ENCODE data around the gene CYP3A7.
"Not testable (repeated sequence)": the region's sequence is repeated elsewhere in the genome, so short reads cannot be mapped to it uniquely, and the experiment has no call there.

CYP3A7 gene

GRCh38 chr7:99734987-99735386, at the start of gene CYP3A7:
Gene CYP3A7 (minus strand): TSS chr7:99735196. CDS start chr7:99735093, 103 bp downstream.
- H3K4me3 Mint-ChIP-seq: no peak within 1 kb of the TSS

DNA sequence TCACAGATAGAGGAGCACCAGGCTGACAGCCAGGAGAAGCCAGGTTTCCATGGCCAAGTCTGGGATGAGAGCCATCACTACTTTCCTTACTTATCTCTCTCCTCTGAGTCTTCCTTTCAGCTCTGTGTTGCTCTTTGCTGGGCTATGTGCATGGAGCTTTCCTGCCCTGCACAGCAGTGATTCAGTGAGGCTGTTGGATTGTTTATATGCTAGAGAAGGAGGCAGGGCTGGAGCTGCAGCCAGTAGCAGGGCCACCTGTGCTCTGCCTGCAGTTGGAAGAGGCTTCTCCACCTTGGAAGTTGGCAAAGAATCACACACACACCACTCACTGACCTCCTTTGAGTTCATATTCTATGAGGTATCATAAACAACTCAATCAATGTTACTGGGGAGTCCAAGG, 49.0 kb upstream of the CYP3A7 start, which contains the start of gene CYP3A4:
TSS of gene CYP3A4 (minus strand) at position 178 of the 400 bp plus-strand sequence. CDS start at position 75, 103 bp downstream.
- Mint-ChIP-seq H3K4me1 (peaks cover 12% of the 10 kb centered on the region), H3K36me3 (ENCODE audit: insufficient read depth) (no peaks in the 10 kb centered on the region), H3K4me3 (no peak within 1 kb of the TSS), H3K27me3 (peaks cover 36% of the 10 kb centered on the region), H3K27ac (ENCODE audit: low read depth) (no peak within 1 kb of the TSS), H3K9me3 (no peaks in the 10 kb centered on the region)
- ATAC-seq (replicated peaks; ENCODE audit: extremely low read depth, poor library complexity, severe bottlenecking): no peak
- no peak for DNase-seq (ENCODE audit: low spot score in 2 of 2)

More at GRCh38 chr7:99734987-99735386, at the start of gene CYP3A7:
- no peaks in the 10 kb centered on the region for H3K4me1 Mint-ChIP-seq
- no peaks in the 10 kb centered on the region for H3K9me3 Mint-ChIP-seq
- no peak for DNase-seq (ENCODE audit: low spot score in 2 of 2)
- no peaks in the 10 kb centered on the region for H3K36me3 Mint-ChIP-seq (ENCODE audit: insufficient read depth)
- no peak for ATAC-seq (replicated peaks; ENCODE audit: extremely low read depth, poor library complexity, severe bottlenecking)
- H3K27me3 Mint-ChIP-seq: no peaks in the 10 kb centered on the region
- H3K27ac Mint-ChIP-seq (ENCODE audit: low read depth): no peak within 1 kb of the TSS

DNA sequence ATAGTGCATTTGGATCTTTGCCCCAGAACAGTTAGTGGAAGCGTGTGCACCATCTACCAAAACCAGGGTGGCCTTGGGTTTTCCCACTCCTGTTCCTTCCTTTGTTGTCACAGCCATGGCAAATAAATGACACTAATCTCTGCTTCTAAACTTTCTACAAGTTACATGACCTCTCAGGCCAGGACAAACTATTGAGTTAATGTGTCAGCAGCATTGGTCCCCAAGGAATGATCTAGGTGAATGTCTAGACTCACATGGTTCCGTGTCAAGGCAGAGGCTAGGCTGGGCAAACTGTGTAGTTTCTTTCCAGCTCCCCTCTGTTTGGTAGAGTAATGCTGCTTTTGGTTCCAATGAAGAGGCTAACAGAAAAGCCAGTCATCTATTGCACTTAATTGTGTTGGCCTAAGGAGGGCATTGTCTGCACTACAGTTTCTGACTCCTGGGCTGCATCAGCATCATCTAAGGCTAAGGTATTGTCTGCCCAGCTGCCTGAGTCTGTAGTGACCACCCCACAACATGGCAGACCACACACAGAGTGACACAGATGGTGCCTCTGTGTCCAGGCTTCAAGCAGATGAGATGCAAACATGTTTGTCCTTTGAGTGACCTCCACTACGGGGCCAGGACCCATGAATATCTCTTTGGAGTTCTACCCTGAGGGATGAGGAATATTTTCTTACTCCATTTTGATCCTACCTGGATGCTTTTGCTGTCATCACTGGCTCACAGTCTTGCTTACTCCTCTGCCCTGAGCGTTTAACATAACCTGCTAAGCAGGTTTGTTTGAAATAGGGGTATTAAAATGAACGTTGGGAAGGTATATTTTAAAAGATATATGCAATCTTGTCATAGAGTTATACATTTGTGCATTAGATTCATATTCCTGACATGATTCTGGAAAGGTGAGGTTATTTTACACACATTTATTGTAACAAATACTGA, 47.3 kb upstream of the CYP3A7 start:
- no peak overlapping the region for H3K4me3 Mint-ChIP-seq
- no peaks in the 10 kb centered on the region for H3K9me3 Mint-ChIP-seq
- ATAC-seq (replicated peaks; ENCODE audit: extremely low read depth, poor library complexity, severe bottlenecking): no peak
- H3K4me1 Mint-ChIP-seq: no peaks in the 10 kb centered on the region
- H3K36me3 Mint-ChIP-seq (ENCODE audit: insufficient read depth): no peaks in the 10 kb centered on the region
- no peak for DNase-seq (ENCODE audit: low spot score in 2 of 2)
- H3K27ac Mint-ChIP-seq (ENCODE audit: low read depth): no peak overlapping the region
- H3K27me3 Mint-ChIP-seq: peaks cover 54% of the 10 kb centered on the region

GRCh38 chr7:99780588-99780987, 45.6 kb upstream of the CYP3A7 start:
- ATAC-seq (replicated peaks; ENCODE audit: extremely low read depth, poor library complexity, severe bottlenecking): no peak
- peaks cover 66% of the 10 kb centered on the region for H3K27me3 Mint-ChIP-seq

GRCh38 chr7:99779949-99780348, 45.0 kb upstream of the CYP3A7 start:
- DNase-seq (ENCODE audit: low spot score in 2 of 2) (no peak), ATAC-seq (replicated peaks; ENCODE audit: extremely low read depth, poor library complexity, severe bottlenecking) (no peak)
- Mint-ChIP-seq H3K27ac (ENCODE audit: low read depth) (no peak overlapping the region), H3K4me3 (no peak overlapping the region), H3K27me3 (peaks cover 70% of the 10 kb centered on the region), H3K9me3 (no peaks in the 10 kb centered on the region), H3K4me1 (no peaks in the 10 kb centered on the region), H3K36me3 (ENCODE audit: insufficient read depth) (no peaks in the 10 kb centered on the region)

More at GRCh38 chr7:99780588-99780987, 45.6 kb upstream of the CYP3A7 start:
- no peaks in the 10 kb centered on the region for H3K9me3 Mint-ChIP-seq
- no peak overlapping the region for H3K4me3 Mint-ChIP-seq
- no peaks in the 10 kb centered on the region for H3K4me1 Mint-ChIP-seq
- H3K27ac Mint-ChIP-seq (ENCODE audit: low read depth): no peak overlapping the region
- no peak for DNase-seq (ENCODE audit: low spot score in 2 of 2)
- H3K36me3 Mint-ChIP-seq (ENCODE audit: insufficient read depth): no peaks in the 10 kb centered on the region

DNA sequence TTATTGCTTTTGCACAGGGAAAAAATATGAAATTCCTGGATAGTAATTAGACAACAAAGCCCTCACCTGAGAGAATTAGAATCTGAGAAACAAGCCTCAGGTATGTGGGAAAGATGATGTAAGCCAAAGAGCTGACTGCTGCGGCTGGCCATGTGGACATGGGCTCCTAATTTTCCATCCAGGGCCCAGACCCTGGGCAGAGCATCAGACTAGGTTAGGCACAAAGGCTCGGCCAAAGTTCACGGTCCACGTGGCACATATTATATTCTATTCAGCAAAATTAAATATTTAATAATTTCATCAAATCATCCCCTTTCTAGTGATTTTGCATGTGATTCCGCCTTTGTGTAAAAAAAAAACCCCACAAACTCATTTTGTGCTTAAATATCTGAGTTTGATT, 43.9 kb upstream of the CYP3A7 start:
- Mint-ChIP-seq H3K27me3 (peaks cover 70% of the 10 kb centered on the region), H3K4me1 (no peaks in the 10 kb centered on the region), H3K27ac (ENCODE audit: low read depth) (no peak overlapping the region), H3K9me3 (no peaks in the 10 kb centered on the region), H3K36me3 (ENCODE audit: insufficient read depth) (no peaks in the 10 kb centered on the region), H3K4me3 (no peak overlapping the region)
- ATAC-seq (replicated peaks; ENCODE audit: extremely low read depth, poor library complexity, severe bottlenecking) (no peak), DNase-seq (ENCODE audit: low spot score in 2 of 2) (no peak)

GRCh38 chr7:99773395-99773794, 38.4 kb upstream of the CYP3A7 start:
- H3K27me3 Mint-ChIP-seq: peaks cover 87% of the 10 kb centered on the region
- not testable (repeated sequence) for H3K4me3 Mint-ChIP-seq; H3K4me1 Mint-ChIP-seq; H3K27ac Mint-ChIP-seq (ENCODE audit: low read depth); DNase-seq (ENCODE audit: low spot score in 2 of 2); H3K9me3 Mint-ChIP-seq; ATAC-seq (replicated peaks; ENCODE audit: extremely low read depth, poor library complexity, severe bottlenecking); H3K36me3 Mint-ChIP-seq (ENCODE audit: insufficient read depth)

DNA sequence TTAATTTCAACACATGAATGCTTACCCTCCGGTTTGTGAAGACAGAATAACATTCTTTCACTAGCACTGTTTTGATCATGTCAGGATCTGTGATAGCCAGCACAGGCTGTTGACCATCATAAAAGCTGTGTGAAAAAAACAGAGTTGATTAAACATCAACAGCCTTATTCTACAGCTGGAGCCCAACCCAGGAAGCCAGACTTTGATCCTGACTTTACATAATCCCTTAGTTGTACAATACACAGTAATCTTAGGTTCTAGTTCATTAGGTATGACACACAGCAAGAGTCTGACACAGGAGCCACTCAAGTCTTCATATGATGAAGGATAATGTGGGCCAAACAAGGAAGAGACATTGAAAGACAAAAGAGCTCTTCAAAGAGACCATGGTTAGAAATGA, 37.6 kb upstream of the CYP3A7 start:
- ATAC-seq (replicated peaks; ENCODE audit: extremely low read depth, poor library complexity, severe bottlenecking): no peak
- DNase-seq (ENCODE audit: low spot score in 2 of 2): no peak
- Mint-ChIP-seq H3K4me1 (peaks cover 4% of the 10 kb centered on the region), H3K36me3 (ENCODE audit: insufficient read depth) (no peaks in the 10 kb centered on the region), H3K27me3 (peaks cover 78% of the 10 kb centered on the region), H3K4me3 (no peak overlapping the region), H3K9me3 (no peaks in the 10 kb centered on the region), H3K27ac (ENCODE audit: low read depth) (no peak overlapping the region)

DNA sequence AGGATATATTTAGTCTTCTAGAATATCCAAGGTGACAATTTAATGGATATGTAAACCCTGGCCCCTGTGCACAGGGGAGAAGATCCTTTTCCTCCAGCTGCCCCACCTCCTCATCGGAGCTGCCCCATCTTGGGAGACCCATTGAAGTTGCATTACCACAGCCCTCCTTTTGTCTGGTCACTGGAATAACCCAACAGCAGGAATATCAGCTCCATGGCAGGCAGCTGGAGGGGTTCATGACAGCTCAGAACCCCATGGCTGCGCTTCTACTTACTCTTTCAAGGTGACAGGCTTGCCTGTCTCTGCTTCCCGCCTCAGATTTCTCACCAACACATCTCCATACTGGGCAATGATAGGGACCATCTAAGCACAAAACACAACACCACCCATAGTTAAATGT, 34.5 kb upstream of the CYP3A7 start:
- H3K27me3 Mint-ChIP-seq: peaks cover 52% of the 10 kb centered on the region
- ATAC-seq (replicated peaks; ENCODE audit: extremely low read depth, poor library complexity, severe bottlenecking); H3K36me3 Mint-ChIP-seq (ENCODE audit: insufficient read depth); H3K27ac Mint-ChIP-seq (ENCODE audit: low read depth); H3K4me3 Mint-ChIP-seq; DNase-seq (ENCODE audit: low spot score in 2 of 2); H3K9me3 Mint-ChIP-seq; H3K4me1 Mint-ChIP-seq: not testable (repeated sequence)

DNA sequence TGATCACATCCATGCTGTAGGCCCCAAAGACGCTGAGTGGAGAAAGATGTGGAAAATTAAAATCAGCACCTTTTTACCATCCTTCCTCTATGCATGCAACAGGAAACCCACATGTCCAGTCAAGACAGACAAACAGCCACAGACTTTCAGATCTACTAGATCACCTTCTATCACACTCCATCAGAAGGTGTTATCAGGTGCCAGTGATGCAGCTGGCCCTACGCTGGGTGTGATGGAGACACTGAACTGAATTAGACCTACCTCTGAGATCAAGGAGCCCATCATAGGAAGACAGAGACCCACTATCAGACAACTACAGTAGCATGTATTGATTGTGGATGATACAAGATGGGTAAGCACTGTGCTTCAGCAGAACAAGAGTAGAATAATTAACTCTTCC, 33.5 kb upstream of the CYP3A7 start:
- Mint-ChIP-seq H3K9me3 (no peaks in the 10 kb centered on the region), H3K36me3 (ENCODE audit: insufficient read depth) (no peaks in the 10 kb centered on the region), H3K27me3 (peaks cover 42% of the 10 kb centered on the region), H3K27ac (ENCODE audit: low read depth) (no peak overlapping the region), H3K4me1 (peaks cover 6% of the 10 kb centered on the region), H3K4me3 (no peak overlapping the region)
- DNase-seq (ENCODE audit: low spot score in 2 of 2): no peak
- no peak for ATAC-seq (replicated peaks; ENCODE audit: extremely low read depth, poor library complexity, severe bottlenecking)

DNA sequence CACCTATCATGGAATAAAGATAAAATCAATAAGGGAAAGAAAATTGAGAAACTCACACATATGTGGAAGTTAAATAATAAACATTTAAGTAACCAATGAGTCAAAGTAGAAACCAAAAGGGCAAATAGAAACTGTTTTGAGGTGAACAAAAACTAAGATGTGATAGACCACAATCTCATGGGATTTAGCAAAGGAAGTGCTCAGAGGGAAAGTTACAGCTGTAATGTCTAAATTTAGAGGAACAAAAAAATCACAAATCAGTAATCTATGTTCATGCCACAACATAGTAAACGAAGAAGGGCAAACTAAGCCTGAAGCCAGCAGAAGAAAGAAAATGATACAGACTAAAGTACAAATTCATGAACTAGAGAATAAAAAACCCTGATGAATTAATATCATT, 32.7 kb upstream of the CYP3A7 start:
- DNase-seq (ENCODE audit: low spot score in 2 of 2) (no peak), ATAC-seq (replicated peaks; ENCODE audit: extremely low read depth, poor library complexity, severe bottlenecking) (no peak)
- no peak overlapping the region for H3K4me3 Mint-ChIP-seq
- peaks cover 6% of the 10 kb centered on the region for H3K4me1 Mint-ChIP-seq
- H3K36me3 Mint-ChIP-seq (ENCODE audit: insufficient read depth): no peaks in the 10 kb centered on the region
- no peak overlapping the region for H3K27ac Mint-ChIP-seq (ENCODE audit: low read depth)
- no peaks in the 10 kb centered on the region for H3K9me3 Mint-ChIP-seq
- peaks cover 34% of the 10 kb centered on the region for H3K27me3 Mint-ChIP-seq

GRCh38 chr7:99766484-99767099, 31.6 kb upstream of the CYP3A7 start:
- Mint-ChIP-seq H3K27me3 (peaks cover 23% of the 10 kb centered on the region), H3K36me3 (ENCODE audit: insufficient read depth) (no peaks in the 10 kb centered on the region), H3K4me1 (peaks cover 6% of the 10 kb centered on the region), H3K4me3 (no peak overlapping the region), H3K27ac (ENCODE audit: low read depth) (no peak overlapping the region), H3K9me3 (no peaks in the 10 kb centered on the region)
- DNase-seq (ENCODE audit: low spot score in 2 of 2) (no peak), ATAC-seq (replicated peaks; ENCODE audit: extremely low read depth, poor library complexity, severe bottlenecking) (no peak)

DNA sequence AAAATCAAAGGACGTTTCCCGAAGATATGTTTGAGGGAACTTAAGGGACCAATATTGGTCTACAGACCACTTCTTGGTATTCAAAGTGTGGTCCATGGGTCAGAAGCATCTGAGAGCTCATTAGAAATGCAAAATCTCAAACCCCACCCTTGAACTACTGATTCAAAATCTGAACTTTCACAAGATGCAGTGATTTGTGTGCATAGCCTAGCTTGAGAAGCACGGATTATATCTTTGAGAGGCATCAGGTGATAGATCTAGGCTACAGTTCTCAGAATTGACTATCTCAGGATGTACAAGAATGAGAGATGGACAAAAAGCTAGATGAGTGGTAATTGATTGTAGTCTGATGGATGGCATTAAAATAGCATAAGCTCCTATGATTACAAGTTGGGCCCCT, 29.5 kb upstream of the CYP3A7 start:
- H3K4me3 Mint-ChIP-seq: no peak overlapping the region
- ATAC-seq (replicated peaks; ENCODE audit: extremely low read depth, poor library complexity, severe bottlenecking) (no peak), DNase-seq (ENCODE audit: low spot score in 2 of 2) (no peak)
- peaks cover 6% of the 10 kb centered on the region for H3K4me1 Mint-ChIP-seq
- H3K27ac Mint-ChIP-seq (ENCODE audit: low read depth): no peak overlapping the region
- H3K9me3 Mint-ChIP-seq: no peaks in the 10 kb centered on the region
- peaks cover 4% of the 10 kb centered on the region for H3K27me3 Mint-ChIP-seq
- H3K36me3 Mint-ChIP-seq (ENCODE audit: insufficient read depth): no peaks in the 10 kb centered on the region

Data from central memory CD8-positive, alpha-beta T cell (primary cell).